ENCODE results near the gene RYR2. TPM values are rescaled to one million over a fixed set of nuclear protein-coding genes. Genes with fewer than 3 reads are reported as not detected.

RYR2 gene
- total RNA-seq, 1 donor from 2014 or later: 5.4 TPM

GRCh38 chr1:237786066-237786719 is 744.2 kb downstream of the RYR2 start:
- H3K27ac Mint-ChIP-seq (ENCODE audit: unreplicated experiment): no peak overlapping the region
- H3K9me3 Mint-ChIP-seq (ENCODE audit: unreplicated experiment): no peaks in the 10 kb centered on the region
- H3K36me3 Mint-ChIP-seq (ENCODE audit: low read depth, unreplicated experiment): peaks cover 3% of the 10 kb centered on the region
- no peak overlapping the region for H3K4me3 Mint-ChIP-seq (ENCODE audit: unreplicated experiment)
- TF ChIP-seq, protein P1, sequence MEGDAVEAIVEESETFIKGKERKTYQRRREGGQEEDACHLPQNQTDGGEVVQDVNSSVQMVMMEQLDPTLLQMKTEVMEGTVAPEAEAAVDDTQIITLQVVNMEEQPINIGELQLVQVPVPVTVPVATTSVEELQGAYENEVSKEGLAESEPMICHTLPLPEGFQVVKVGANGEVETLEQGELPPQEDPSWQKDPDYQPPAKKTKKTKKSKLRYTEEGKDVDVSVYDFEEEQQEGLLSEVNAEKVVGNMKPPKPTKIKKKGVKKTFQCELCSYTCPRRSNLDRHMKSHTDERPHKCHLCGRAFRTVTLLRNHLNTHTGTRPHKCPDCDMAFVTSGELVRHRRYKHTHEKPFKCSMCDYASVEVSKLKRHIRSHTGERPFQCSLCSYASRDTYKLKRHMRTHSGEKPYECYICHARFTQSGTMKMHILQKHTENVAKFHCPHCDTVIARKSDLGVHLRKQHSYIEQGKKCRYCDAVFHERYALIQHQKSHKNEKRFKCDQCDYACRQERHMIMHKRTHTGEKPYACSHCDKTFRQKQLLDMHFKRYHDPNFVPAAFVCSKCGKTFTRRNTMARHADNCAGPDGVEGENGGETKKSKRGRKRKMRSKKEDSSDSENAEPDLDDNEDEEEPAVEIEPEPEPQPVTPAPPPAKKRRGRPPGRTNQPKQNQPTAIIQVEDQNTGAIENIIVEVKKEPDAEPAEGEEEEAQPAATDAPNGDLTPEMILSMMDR (IDR thresholded peaks at IDR 0.05; ENCODE audit: unreplicated experiment): no peak
- no peak for DNase-seq (ENCODE audit: low spot score)
- no peaks in the 10 kb centered on the region for H3K27me3 Mint-ChIP-seq (ENCODE audit: unreplicated experiment)
- no peaks in the 10 kb centered on the region for H3K4me1 Mint-ChIP-seq (ENCODE audit: unreplicated experiment)

GRCh38 chr1:237788069-237788468 is 746.1 kb downstream of the RYR2 start:
- Mint-ChIP-seq H3K27ac (ENCODE audit: unreplicated experiment) (no peak overlapping the region), H3K4me1 (ENCODE audit: unreplicated experiment) (no peaks in the 10 kb centered on the region), H3K4me3 (ENCODE audit: unreplicated experiment) (no peak overlapping the region), H3K36me3 (ENCODE audit: low read depth, unreplicated experiment) (peaks cover 3% of the 10 kb centered on the region), H3K9me3 (ENCODE audit: unreplicated experiment) (no peaks in the 10 kb centered on the region), H3K27me3 (ENCODE audit: unreplicated experiment) (no peaks in the 10 kb centered on the region)
- no peak for DNase-seq (ENCODE audit: low spot score)
- TF ChIP-seq, protein P1 (IDR thresholded peaks at IDR 0.05; ENCODE audit: unreplicated experiment): no peak

DNA sequence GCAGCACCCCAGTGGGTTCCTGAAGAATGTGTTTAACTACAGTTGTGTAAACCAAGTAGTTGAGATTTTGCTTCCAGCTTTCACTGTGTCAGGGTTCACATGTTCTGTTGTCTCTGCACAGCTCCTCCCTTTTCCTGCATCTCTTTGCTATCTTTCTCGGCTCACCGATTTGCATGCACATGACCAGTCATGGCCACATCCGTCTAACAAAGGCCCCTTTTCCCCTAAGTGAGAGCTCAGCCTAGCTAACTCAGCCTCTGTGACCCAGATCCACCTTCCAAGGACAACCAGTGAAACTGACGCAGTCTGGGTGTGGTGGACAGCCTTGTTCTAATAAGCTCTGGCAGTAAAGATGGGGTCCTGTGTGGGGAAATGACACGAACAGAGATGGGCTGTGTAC is 747.6 kb downstream of the RYR2 start:
- H3K36me3 Mint-ChIP-seq (ENCODE audit: low read depth, unreplicated experiment): no peaks in the 10 kb centered on the region

DNA sequence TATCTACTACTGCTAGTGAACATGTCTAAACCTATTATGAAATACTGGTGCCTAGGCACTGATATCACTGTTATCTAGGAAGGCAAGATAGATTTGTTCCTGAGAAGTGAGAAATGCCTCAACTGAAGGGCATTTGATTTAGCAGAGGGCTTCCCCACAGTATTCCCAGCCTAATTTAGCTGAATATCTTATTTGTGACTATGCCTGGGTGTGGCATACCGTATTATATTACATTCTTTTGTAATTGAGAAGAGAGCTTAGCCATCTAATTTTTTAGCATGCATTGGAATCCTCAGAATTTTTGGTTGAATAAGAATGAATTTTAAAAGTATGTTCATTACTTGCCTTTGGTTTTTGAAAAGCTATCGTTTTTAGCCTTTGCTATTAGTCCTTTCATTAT is 749.6 kb downstream of the RYR2 start:
- H3K4me3 Mint-ChIP-seq (ENCODE audit: unreplicated experiment): no peak overlapping the region
- H3K4me1 Mint-ChIP-seq (ENCODE audit: unreplicated experiment): no peaks in the 10 kb centered on the region
- no peaks in the 10 kb centered on the region for H3K27me3 Mint-ChIP-seq (ENCODE audit: unreplicated experiment)
- no peaks in the 10 kb centered on the region for H3K9me3 Mint-ChIP-seq (ENCODE audit: unreplicated experiment)
- H3K36me3 Mint-ChIP-seq (ENCODE audit: low read depth, unreplicated experiment): no peaks in the 10 kb centered on the region
- TF ChIP-seq, protein P1 (IDR thresholded peaks at IDR 0.05; ENCODE audit: unreplicated experiment): no peak
- no peak for DNase-seq (ENCODE audit: low spot score)
- H3K27ac Mint-ChIP-seq (ENCODE audit: unreplicated experiment): no peak overlapping the region

More for the DNA sequence above, 747.6 kb downstream of the RYR2 start:
- Mint-ChIP-seq H3K9me3 (ENCODE audit: unreplicated experiment) (no peaks in the 10 kb centered on the region), H3K4me1 (ENCODE audit: unreplicated experiment) (no peaks in the 10 kb centered on the region), H3K4me3 (ENCODE audit: unreplicated experiment) (no peak overlapping the region), H3K27me3 (ENCODE audit: unreplicated experiment) (no peaks in the 10 kb centered on the region), H3K27ac (ENCODE audit: unreplicated experiment) (no peak overlapping the region)
- TF ChIP-seq, protein P1 (IDR thresholded peaks at IDR 0.05; ENCODE audit: unreplicated experiment): no peak
- DNase-seq (ENCODE audit: low spot score): no peak

DNA sequence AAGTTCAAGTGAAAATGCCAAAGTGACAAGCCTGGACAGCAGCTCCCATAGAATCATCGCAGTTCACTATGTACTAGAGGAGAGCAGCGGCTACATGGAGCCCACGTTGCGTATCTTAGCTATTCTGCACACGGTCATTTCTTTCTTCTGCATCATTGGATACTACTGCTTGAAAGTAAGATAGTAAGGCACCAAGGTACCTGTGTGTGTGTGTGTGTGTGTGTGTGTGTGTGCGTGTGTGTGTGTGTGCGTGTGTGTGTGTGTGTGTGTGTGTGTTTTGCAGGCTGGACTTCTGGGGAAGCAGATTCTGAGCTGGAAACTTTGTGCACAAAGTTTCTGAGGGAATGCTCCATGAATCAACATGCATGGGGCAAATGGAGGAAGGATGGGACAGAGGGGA is 750.2 kb downstream of the RYR2 start:
- no peak for DNase-seq (ENCODE audit: low spot score)
- TF ChIP-seq, protein P1 (IDR thresholded peaks at IDR 0.05; ENCODE audit: unreplicated experiment): no peak
- H3K9me3 Mint-ChIP-seq (ENCODE audit: unreplicated experiment): no peaks in the 10 kb centered on the region
- no peaks in the 10 kb centered on the region for H3K27me3 Mint-ChIP-seq (ENCODE audit: unreplicated experiment)
- H3K4me3 Mint-ChIP-seq (ENCODE audit: unreplicated experiment): no peak overlapping the region
- no peaks in the 10 kb centered on the region for H3K4me1 Mint-ChIP-seq (ENCODE audit: unreplicated experiment)
- H3K36me3 Mint-ChIP-seq (ENCODE audit: low read depth, unreplicated experiment): no peaks in the 10 kb centered on the region
- no peak overlapping the region for H3K27ac Mint-ChIP-seq (ENCODE audit: unreplicated experiment)

All from endothelial cell (in vitro differentiated cells).